ENCODE results near the gene TECRL. TPM values are rescaled to one million over a fixed set of nuclear protein-coding genes. Genes with fewer than 3 reads are reported as not detected.

TECRL gene
- total RNA-seq: 1,086 TPM
- long read RNA-seq, transcript TECRL-201 (12 exons, 3,573 nt): major isoform, 287 of 415 reads
- long read RNA-seq, transcript TECRL-202 (12 exons, 2,876 nt): minor isoform, 35 of 415 reads
- long read RNA-seq, partial matches to known transcripts: 32 of 415 reads
- long read RNA-seq, other reads (novel, unspliced or antisense): 61 of 415 reads

GRCh38 chr4:64409300-64409699 lies at the start of gene TECRL:
Gene TECRL (minus strand): TSS chr4:64409450. CDS start chr4:64409351, 99 bp downstream.
- Histone ChIP-seq H3K9me3 (replicated peaks) (no peaks in the 10 kb centered on the region), H3K4me1 (no peaks in the 10 kb centered on the region), H3K36me3 (no peaks in the 10 kb centered on the region), H3K27me3 (ENCODE audit: low read depth) (no peaks in the 10 kb centered on the region), H3K27ac (replicated peaks) (peak within 1 kb of the TSS; percentile 85), H3K4me3 (peak within 1 kb of the TSS; percentile 63)
- no peak for DNase-seq
- no peak for TF ChIP-seq CTCF (IDR thresholded peaks at IDR 0.05; ENCODE audit: borderline replicate concordance)
- intact Hi-C loops (cut with micrococcal nuclease): no loop called here

- no peaks in the 10 kb centered on the region for H3K36me3 ChIP-seq
- H3K4me3 ChIP-seq: no peak overlapping the region
- no peak for DNase-seq
- intact Hi-C loops (cut with micrococcal nuclease): no loop called here
- H3K27ac ChIP-seq (replicated peaks): no peak overlapping the region
- peaks cover 42% of the 10 kb centered on the region for H3K9me3 ChIP-seq (replicated peaks)
- H3K4me1 ChIP-seq: no peaks in the 10 kb centered on the region
- no peak for TF ChIP-seq CTCF (IDR thresholded peaks at IDR 0.05; ENCODE audit: borderline replicate concordance)
- H3K27me3 ChIP-seq (ENCODE audit: low read depth): no peaks in the 10 kb centered on the region
Observed at GRCh38 chr4:64432674-64433073, 23.4 kb upstream of the TECRL start.

- Histone ChIP-seq H3K27ac (replicated peaks) (no peak overlapping the region), H3K4me1 (no peaks in the 10 kb centered on the region), H3K27me3 (ENCODE audit: low read depth) (no peaks in the 10 kb centered on the region), H3K9me3 (replicated peaks) (peaks cover 46% of the 10 kb centered on the region), H3K36me3 (no peaks in the 10 kb centered on the region), H3K4me3 (no peak overlapping the region)
- intact Hi-C loops (cut with micrococcal nuclease): no loop called here
- TF ChIP-seq CTCF (IDR thresholded peaks at IDR 0.05; ENCODE audit: borderline replicate concordance): no peak
- DNase-seq: no peak
Observed at GRCh38 chr4:64430933-64431332, 21.7 kb upstream of the TECRL start.

- no peaks in the 10 kb centered on the region for H3K36me3 ChIP-seq
- DNase-seq: no peak
- H3K4me3 ChIP-seq: peak overlapping the region; percentile 33
- no peaks in the 10 kb centered on the region for H3K27me3 ChIP-seq (ENCODE audit: low read depth)
- intact Hi-C loops (cut with micrococcal nuclease): no loop called here
- H3K4me1 ChIP-seq: peaks cover 29% of the 10 kb centered on the region
- H3K27ac ChIP-seq (replicated peaks): peak overlapping the region; percentile 85
- no peak for TF ChIP-seq CTCF (IDR thresholded peaks at IDR 0.05; ENCODE audit: borderline replicate concordance)
- no peaks in the 10 kb centered on the region for H3K9me3 ChIP-seq (replicated peaks)
Observed at GRCh38 chr4:64417974-64418373, 8.7 kb upstream of the TECRL start.

- DNase-seq: no peak
- no peaks in the 10 kb centered on the region for H3K36me3 ChIP-seq
- intact Hi-C loops (cut with micrococcal nuclease): no loop called here
- peak overlapping the region; percentile 85 for H3K27ac ChIP-seq (replicated peaks)
- H3K27me3 ChIP-seq (ENCODE audit: low read depth): no peaks in the 10 kb centered on the region
- H3K9me3 ChIP-seq (replicated peaks): no peaks in the 10 kb centered on the region
- TF ChIP-seq CTCF (IDR thresholded peaks at IDR 0.05; ENCODE audit: borderline replicate concordance): no peak
- peak overlapping the region; percentile 63 for H3K4me3 ChIP-seq
- no peaks in the 10 kb centered on the region for H3K4me1 ChIP-seq
Observed at GRCh38 chr4:64407000-64407399, 2.2 kb downstream of the TECRL start.
